GM18511 (cell line): Measurements from ENCODE around the gene ZBTB46.
A peak's percentile ranks its signal among the peaks of the same experiment; 100 is the strongest.

Source experiments
- ATAC-seq: cut with Tn5 transposase; IDR thresholded peaks from one replicate; pipeline ENCODE4 v1.9.1; 2021; ENCODE audit warnings: mild to moderate bottlenecking, moderate library complexity; ENCODE audit not compliant: unreplicated experiment

ZBTB46 gene

GRCh38 chr20:63707558-63708300, 123.3 kb downstream of the ZBTB46 start, which contains the start of the genes ARFRP1 and ZGPAT:
Gene ARFRP1 (minus strand): TSS chr20:63707976. CDS start chr20:63707091, 885 bp downstream.
Gene ZGPAT (plus strand): TSS chr20:63708039. CDS start chr20:63708581, 542 bp downstream.
- peak; percentile 71 for ATAC-seq

DNA sequence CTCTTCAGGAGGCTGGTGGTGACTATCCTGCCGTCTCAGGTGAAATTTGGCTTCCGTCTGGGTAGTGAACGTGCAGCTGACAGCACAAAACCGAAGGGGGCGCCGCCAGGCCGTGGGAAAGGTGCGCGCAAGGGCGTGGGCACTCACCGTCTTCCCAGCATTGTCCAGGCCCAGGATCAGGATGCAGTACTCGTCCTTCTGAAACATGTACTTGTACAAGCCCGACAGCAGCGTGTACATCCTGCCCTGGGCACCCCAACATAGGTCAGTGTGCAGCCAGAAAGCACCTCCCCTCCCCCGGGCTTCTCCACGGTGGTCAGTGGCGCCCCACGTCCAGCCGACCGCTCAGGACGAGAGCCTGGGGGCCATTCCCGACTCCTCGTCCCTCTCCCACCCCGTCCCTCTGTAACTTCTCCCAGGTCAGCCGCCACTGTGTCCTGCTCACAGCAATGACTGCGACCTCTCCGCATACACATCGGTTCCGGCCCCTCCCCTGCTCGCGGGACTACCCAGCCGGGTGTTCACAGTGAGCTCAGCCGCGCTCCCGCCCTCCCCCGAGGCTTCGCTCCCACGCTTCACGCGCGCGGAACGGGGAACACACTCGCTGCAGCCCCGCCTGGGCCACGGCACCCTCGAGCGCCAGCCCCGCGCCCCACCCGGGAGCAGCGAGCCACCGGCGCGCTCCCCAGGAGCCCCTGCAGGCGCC, 124.1 kb downstream of the ZBTB46 start:
- peak; percentile 35 for ATAC-seq

DNA sequence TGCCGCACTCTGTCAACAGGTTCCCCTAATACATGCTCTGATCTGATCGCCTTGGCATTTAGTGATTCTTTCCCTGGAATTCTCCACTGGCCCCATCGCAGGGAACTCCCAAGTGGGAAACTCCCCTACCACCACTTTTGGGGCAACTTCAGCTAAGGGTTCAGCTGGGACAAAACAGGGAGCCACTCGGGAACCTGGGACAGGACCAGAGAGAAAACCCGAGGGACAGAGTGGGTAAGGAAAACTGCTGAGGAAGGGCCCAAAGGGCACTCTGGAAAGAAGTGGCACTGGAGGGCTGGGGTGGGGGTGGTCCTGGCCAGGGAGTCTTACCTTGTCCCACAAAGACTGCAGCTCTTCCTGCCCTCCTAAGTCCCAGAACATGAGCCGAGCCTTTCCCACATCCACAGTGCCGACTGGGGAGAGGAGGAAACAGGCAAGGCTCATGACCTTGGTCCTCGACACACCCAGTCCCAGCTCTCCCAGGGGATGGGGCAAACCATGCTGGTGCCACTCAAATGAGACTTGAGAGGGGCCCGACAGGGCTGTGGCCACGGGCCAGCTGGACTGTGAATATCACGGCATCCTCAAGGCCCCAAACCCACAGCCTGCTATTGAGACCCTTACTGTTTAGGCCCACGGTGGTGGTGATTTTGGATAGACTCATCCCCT, 124.9 kb downstream of the ZBTB46 start:
- ATAC-seq: no peak

- ATAC-seq: no peak
These were observed 125.6 kb downstream of the ZBTB46 start for GRCh38 chr20:63705232-63706026.

DNA sequence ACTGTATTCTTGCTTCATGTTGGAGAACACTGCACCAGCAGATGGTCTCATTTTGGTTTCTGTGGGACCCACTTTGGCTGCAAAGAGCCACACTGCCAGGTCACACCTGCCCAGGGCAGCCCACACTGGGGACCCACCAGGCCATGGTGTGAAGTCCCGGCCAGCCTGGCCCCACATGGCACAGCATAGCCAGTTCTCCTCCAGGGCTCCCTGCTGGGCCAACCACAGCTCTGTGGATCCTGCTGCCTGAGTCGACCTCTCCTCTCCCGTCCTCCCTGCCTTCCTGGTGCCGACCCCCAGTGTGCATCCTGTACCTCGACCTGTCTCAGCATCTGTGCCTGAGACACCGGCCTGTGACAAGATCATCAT, 126.3 kb downstream of the ZBTB46 start:
- ATAC-seq: no peak

GRCh38 chr20:63703976-63704748, 126.9 kb downstream of the ZBTB46 start:
- ATAC-seq: no peak

DNA sequence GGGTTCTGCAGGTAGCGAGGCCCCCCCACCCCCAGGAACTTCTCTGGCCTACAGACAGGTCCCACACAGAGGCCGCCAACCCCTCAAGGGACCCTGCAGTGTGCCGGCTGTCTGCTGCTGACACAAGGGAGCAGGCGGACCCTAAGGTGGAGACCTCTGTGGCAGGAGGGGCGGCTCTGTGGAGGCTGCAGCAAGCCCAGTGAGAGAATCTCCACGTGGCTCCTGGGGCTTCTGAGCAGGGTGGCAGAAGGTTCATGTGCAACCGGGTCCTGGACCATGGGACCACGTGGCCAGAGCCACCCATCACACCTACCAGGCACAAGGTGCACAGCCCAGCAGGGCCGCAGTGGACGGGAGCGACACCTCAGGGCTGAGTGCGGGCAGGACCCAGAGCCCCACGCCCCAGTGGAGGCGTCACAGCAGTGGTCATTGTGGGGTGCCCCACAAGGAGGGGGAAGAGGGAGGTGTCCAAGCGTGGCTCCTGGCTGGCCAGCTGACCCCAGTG, 127.5 kb downstream of the ZBTB46 start:
- no peak for ATAC-seq

GRCh38 chr20:63702751-63703470, 128.2 kb downstream of the ZBTB46 start:
- no peak for ATAC-seq

GRCh38 chr20:63702036-63702665, 128.9 kb downstream of the ZBTB46 start:
- ATAC-seq: no peak

GRCh38 chr20:63701329-63702035, 129.6 kb downstream of the ZBTB46 start:
- ATAC-seq: no peak

GRCh38 chr20:63701051-63701328, 130.1 kb downstream of the ZBTB46 start:
- no peak for ATAC-seq

- no peak for ATAC-seq
These were observed 130.6 kb downstream of the ZBTB46 start for GRCh38 chr20:63700199-63701050.

- ATAC-seq: no peak
These were observed 131.4 kb downstream of the ZBTB46 start for GRCh38 chr20:63699466-63700198.

DNA sequence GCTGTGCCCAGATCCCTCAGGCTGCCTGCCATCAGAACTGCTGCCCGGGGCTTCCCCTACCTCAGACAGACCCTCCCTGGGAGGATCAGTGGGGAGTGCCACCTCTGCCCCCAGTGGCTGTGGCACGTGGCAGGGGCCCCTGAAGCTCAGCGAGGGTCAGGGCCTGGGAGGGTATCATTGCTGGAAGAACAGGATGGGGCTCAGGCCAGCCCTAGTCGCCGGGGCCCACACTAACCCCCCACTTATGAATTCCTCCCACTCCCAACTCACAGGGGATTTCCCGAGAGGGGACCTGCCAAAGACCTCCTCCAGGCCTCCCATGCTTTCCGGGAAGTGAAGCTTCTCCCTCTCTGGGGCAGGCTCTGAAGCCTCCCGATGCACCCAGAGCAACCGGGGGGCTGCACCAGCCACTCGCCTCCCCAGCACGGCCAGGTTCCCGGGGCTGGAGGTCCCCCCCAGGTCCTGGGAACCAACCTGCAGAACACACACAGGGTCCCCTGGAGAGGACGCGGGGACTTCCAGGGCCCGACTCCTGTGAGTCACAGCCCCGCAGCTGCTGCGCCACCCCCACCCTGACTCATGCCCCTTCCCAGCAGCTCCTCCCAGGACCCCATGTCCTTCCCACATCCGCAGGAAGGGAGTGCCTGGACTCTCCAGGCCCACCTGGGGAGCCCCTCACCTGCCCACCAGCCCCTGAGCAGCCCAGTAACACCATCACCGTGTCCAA, 132.2 kb downstream of the ZBTB46 start:
- no peak for ATAC-seq

DNA sequence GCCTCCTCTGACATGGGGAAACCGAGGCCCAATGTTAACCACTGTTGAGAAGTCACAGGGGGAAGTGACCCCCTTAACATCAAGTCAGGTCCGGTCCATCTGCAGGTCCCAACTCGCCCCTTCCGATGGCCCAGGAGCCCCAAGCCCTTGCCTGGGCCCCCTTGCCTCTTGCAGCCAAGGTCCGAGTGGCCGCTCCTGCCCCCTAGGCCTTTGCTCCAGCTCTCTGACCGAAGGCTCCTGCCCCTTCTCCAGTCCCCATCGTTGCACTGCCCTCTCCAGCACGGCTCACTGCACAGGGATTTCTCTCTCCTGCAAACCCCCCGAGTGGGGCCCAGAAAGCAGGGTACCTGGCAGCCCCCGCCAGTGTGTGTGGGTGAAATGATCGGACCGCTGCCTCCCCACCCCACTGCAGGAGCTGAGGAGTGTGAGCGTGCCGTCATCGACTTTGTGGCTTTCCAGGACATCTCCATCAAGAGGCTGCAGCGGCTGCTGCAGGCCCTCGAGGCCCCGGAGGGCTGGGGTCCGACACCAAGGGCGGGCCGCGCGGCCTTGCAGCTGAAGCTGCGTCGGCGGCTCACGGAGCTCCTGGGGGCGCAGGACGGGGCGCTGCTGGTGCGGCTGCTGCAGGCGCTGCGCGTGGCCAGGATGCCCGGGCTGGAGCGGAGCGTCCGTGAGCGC, 133.1 kb downstream of the ZBTB46 start:
- no peak for ATAC-seq
